HG02642 (cell line): ENCODE data around the gene LOXHD1.

Experiments
- ATAC-seq: cut with Tn5 transposase; IDR thresholded peaks from one replicate; pipeline ENCODE4 v1.9.1; 2021; ENCODE audit warnings: mild to moderate bottlenecking; ENCODE audit not compliant: unreplicated experiment, poor library complexity

LOXHD1 gene

DNA sequence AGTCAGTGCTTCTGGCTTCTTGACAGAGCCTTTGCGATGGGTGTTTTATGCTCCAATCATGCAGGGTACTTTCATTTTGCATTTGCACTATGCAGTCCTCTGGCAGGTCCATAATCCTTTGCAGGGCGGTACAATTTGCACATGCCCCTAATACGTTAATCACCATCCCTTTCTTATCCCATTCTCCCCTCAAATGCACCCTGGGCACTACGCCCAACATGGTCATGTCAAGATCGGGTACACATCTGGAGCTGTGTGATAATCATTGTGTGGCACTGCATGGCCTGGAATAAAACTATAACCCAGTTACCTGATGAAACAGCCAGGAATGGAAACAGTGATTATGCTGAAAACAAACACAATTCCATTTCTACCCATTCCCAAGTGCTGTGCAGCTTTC lies 27.7 kb downstream of the LOXHD1 start:
- ATAC-seq = no peak

DNA sequence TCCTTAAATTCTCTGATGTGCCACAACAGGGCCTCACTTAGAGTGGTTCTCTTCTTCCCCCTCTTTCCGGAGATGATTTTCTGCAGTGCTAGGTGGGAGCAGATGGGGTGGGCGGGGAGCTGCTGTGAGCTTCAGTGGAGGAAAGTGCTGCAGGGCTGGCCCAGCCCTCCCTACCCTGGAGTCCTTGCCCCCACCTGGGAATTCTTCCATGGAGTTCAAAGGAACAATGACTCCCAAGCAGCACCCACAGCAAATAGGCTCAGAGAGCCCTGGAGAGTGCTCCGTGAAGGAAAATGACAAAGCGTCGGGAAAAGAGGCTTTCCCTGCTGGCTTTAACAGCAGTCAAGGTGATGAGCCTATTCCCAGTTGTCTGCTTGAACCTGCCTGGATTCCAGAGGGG lies 28.8 kb downstream of the LOXHD1 start:
- no peak for ATAC-seq

DNA sequence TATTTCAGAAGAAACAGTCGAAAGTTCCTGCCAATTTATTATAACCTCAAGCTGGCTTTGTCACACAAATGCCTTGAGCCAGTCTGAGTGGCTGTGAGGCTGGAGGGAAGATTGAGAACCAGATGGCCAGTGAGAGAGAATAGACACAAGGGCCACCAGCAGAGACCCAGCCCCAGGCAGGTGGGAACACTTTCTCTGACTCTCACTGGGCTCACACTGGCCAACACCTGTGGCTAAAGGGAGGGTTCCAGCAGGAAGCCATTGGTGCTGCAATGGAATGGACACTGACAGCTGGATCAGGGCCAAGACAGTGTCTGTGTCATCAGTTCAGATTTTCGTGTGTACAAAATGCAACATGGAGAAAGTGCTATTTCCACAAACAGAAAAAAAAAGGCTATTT lies 29.9 kb downstream of the LOXHD1 start:
- no peak for ATAC-seq

DNA sequence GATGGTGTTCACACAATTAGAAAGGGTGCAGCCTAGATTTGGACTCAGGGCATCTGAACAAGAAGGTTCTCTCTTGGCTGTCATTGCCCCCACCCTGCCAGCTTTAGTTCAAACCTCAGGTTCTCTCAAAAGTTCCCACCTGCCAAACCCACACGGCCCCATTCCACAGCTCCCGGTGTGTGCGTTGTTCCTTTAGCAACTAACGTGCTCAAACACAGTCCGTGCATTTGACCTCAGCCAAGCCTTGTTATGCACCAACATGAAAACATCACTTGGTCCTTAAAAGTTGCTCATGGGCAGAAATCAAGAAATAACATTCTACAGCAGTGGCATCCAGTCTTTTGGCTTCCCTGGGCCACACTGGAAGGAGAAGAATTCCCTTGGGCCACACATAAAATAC lies 32.0 kb downstream of the LOXHD1 start:
- no peak for ATAC-seq

DNA sequence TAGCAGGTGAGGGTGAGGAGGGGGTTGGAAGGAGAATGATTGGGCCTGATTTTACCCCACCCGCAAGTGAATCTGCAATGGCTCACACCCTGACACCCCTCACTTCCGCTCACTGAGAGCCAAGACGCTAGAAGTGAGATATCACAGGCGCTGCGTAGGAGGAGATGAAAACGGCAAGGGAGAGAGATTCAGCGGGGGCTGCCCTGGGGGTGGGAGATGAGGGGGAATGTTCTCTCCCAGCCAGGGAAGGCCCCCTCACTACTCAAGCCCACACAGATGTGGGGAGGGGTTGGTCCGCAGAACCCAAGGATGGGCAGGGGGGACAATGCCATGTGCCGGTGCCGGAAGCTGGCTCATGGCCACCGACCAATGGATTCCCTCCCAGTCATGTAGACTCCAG lies 32.9 kb downstream of the LOXHD1 start:
- ATAC-seq = no peak

DNA sequence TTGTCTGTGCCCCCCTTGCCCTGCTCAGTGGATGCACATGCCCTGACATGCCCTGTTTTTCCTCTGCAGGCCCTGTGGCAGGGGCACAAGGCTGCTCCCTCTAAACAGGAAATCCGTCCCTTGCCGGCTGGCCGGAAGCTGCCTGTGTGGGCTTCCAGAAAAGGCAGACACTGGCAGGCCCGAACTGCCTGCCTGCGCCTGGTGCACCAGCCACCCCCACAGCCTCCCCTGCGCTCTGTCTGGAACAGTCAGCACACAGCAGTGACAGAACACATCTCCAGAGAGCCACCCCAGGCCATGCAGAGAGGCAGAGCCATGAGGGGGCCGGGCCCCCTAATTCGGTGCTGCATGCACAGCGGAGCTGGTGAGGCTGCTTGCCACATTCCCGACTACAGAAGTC lies 33.5 kb downstream of the LOXHD1 start:
- no peak for ATAC-seq

DNA sequence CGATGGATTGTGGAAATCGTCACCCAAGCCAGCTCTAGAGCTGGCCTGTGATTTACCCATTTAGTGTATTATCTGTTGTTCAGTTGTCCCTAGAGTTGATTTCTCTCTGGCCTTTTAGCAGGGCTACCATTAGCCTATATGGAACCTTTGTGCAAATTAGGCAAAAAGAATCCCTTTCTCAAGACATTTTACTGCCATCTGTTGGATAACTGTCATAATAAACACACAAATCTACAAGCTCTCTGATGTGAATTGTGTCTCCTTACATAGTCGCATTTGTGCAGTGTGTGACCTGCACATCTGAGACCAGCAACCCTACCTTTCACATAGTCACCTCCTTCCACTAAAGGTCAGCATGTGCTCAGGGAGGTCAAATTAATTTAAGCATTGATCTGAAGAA lies 34.0 kb downstream of the LOXHD1 start:
- ATAC-seq = no peak

DNA sequence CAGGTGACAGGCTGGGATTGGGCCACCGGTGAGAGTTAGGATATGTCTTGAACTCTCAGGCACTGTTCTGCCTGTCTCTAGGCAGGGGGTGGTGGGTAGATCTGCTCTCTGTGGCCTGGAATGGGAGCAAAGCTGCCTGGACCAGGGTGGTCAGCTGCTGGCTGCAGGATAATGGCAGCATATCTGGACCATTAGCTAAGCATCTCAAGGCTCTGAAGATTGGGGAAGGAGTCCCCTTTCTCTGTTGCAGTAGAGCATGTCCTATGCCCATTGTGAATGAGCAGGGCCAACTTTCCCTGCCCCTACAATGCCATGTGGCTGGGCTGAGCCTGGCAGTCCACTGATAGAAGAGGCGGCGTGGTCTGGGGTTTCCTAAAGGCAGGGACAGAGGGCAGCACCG lies 34.6 kb downstream of the LOXHD1 start:
- no peak for ATAC-seq

DNA sequence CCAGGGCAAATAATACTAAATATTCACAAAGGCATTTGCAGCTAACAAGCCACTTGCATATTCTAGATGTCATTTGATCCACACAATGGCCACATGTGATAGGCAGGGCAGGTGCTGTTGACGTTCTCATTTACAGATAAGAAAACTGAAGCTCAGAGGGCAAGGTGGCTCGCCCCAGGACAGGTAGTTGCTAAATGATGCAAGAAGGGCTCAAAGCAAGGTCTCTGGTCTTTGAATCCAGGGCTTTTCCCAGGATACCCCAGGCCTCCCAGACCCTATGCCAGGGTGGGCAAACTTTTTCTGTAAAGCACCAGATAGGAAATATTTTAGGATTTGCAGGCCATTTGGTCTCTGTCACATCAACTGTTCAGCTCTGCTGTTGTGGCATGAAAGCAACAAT lies 35.1 kb downstream of the LOXHD1 start:
- ATAC-seq = no peak

DNA sequence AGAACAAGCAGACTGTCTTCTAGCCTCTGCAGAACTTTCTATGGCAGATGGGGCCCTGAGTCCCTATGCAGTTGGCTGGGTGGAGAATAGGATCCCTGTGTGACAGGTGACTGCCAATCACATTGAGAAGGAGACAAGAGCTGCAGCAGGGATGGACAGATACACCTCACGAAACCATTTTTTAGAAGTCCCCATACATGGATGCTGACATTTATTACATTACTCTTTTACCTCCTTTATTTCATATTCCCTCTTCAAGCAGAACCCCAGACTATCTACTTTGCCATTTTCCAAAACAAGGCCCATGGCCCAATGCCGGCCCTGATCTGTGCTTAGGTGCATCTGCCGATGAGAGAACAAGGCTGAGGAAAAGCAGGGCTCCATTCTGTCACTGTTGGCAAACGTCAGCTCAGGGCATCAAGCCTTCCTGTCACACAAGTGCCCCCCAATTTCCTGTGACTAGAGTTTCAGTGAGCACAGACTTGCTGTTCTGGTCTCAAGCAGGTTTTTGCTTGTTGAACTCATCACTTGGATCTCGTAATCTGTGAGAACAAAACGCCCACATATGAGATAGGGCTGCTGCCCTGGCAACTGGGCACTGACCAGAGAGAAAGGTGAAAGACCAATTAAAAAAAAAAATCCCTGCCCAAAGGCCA lies 35.8 kb downstream of the LOXHD1 start:
- ATAC-seq = no peak

DNA sequence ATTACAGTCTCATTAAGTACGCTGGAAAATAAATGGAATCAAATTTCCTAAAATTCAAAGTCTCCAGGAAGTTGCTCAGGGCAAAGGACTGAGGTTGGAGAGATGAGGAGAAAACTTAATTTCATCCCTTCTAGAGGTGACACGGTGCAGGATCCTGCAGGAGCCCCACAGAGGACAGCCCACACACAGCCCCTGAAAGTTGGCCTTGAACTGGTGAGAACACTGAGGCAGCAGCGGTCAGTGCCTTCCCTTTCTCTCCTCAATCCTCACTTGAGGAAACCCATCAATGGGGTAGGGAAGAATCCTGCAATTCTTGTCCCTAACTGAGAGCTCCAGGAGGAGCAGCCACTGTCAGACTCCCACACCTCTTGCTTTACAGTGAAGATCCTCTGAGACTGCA lies 37.5 kb downstream of the LOXHD1 start:
- ATAC-seq = no peak

DNA sequence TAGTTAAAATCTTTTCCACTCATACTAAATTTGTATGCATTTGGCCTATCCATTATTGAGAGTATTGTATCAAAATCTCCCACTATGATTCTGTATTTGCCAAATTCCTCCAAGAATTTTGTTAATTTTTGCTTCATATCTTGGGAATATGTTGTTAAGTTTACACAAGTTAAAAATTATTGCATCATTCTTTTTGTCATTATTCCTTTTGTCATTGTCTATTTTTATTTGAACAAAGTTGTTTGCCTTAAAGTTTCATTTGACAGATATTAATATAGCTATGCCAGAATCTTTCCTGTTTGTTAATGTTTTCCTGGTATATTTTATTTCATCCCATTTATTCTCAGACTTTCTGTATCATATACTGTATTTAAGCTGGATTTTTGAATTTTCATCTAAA lies 41.3 kb downstream of the LOXHD1 start:
- no peak for ATAC-seq

DNA sequence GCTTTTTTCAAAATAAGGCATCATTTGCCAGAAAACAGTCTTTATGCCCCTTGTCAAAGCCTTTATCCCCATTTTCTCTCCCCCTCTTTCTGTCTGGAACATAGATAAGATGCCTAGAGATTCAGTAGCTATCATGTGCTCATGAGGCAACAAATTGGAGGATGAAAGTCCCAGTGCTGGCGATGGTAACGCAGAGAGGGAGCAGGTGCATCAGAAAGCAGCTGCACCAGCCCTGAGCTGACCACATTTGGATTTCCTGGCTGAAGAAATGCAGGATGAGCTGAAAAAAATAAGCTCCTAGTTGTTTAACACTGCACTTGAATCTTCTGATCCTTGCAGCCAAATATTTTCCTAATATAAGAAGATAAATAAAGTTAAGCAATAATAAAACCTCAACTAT lies 48.0 kb downstream of the LOXHD1 start:
- no peak for ATAC-seq

DNA sequence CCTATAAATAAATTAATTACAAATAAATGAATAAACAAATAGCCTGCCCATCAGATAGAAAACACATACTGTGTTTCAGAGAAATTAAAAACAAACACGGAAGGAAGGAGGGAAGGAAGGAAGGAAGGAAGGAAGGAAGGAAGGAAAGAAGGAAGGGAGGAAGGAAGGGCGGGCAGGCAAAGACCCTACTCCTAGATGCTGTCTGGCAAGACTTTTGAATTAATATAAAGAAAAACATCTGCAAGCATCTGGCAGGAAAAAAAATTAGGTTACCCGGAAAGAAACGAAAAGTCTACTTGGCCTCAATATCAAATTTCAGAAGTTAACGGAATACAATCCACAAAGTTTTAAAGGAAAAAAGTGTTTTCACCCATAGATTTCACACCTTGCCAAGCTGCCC lies 49.1 kb downstream of the LOXHD1 start:
- no peak for ATAC-seq

DNA sequence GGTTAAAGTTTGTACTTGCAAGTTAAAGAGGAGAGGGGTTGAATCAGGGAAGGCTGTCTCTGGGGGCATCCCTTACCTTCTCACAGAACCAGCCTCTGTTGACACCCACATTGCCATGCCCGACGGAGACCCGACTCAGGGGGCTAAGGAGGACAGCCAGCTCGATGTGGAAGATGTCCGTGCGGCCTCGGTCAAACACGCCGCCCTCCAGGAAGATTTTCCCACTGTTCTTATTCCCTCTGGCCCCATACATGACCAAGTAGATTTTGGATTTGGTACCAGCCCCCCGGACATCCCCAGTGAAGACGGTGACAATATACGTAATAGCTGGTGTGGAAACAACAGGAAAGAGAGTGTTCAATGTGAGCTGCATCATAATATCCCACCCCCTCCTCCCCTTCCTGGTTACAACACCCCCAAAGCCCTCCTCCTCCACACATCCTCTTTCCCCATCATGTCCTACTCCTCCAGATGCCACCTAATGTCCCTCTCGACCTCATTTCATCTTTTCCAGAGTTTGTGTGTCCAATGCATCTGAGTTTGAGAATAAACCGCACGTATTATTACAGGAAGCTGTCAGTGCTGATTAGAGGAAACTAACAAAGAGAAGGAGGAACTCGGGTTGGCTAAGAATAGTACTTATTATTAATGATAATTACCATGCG lies 55.7 kb downstream of the LOXHD1 start:
- ATAC-seq = no peak

DNA sequence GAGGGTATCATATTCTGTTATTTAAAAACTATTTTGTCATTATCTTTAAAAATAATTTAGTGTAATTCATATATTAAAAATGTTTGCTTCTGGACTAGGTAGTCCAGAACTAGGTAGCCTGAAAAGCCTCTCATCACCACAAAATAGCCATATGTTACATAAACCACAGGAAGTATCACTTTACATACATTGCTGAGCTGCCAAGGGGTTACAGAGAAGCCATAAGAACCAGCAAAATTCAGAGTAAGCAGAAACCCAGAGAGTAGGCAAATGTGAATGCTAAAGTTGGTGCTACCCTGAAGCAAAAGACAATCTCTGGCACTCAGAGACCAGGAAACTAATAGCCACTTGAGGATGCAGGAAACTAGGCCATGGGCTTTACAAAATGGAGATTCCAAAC lies 60.9 kb downstream of the LOXHD1 start:
- ATAC-seq = no peak

DNA sequence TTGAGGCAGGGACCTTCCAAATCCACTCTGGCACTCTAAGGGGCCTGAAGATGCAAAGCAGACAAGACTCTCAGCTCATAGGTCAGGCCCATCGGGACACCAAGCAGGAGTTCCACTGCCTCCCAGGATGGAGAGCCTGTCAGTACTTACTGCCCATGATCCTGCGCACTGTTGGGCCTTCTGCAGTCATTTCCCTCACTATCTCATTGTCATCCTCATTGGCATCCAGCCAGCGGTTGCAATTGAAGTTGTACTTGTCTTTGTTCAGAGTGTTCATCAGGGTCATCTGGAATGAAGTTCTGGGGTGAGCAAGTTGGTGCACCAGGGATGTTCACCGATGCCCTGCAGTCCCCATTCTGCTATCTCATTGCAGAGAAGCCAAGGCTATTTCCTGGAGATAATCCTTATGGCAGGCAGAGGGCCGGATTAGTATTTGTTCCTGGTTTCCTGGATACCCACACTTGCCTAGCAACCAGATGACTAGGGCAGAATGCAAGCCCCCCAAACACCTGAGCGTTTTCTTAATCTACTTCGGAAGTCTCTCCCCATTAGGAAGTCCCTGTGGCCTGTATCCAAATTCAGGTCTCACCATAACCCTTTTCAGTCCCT lies 65.1 kb downstream of the LOXHD1 start:
- ATAC-seq = no peak

DNA sequence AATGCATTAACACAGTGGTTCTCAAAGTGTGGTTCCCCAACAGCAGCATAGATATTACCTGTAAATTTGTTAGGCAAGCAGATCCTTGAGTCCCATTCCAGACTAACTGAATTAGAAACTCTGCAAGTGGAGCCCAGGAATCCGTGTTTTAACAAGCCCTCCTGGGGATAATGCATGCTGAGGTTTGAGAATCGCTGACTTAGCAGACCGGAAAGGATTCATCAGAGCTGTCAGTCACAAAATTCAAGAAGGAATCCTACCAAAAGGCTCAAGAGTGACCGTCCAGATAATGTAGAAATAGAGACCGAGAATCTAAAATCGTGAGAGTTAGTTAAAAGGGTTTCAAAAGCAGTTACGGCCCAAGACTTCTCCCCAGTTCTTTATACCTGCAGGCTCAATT lies 66.9 kb downstream of the LOXHD1 start:
- ATAC-seq = no peak

DNA sequence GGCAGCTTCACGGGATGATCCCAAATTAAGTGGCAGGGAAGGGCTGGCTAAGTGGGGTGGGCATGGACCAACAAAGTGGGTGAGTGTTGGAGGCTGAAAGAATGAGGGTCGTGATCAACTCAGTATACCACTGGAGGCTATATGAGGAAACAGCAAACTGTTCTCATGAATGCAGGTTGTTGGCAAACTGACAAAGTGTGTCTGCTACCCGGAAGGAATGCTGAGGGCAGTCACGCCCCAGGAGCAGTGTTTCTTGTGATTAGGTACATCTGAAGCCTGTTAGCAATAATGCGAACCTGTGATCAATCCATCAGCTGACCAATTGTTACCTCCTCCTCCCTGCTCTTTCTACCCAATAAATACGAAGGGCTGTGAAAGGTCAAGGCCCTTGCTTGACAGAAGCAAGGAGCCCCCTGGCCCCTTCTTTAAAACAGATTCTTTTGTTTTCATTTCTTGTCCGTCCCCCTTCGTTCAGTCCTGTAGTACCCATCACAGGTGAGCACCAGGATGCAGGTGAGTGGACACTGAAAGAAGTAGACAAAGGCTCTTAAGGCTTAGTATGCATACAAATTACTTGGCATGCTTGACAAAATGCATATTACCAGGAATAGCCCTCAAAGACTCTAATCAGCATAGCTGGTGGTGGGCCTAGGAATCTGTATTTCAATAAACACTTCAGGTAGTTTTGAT lies 67.9 kb downstream of the LOXHD1 start:
- ATAC-seq = no peak

DNA sequence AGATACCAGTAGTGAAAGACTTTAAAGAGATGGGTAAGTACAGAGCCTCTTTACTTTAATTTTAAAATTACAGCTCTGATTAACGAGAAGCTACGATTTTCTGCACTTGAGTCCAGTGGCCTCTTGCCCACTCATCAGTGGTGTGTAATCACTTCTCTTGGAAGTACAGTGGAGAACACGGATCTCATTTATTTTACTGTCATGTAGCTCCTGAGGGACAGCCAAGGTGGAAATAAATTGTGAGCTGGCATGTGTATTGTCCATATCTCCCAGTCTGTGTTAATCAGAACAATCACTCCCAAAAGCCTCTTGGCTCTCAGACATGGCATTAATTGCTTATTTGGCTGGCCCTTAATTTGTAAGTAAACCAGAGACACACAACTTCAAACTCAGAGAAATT lies 69.4 kb downstream of the LOXHD1 start:
- no peak for ATAC-seq

DNA sequence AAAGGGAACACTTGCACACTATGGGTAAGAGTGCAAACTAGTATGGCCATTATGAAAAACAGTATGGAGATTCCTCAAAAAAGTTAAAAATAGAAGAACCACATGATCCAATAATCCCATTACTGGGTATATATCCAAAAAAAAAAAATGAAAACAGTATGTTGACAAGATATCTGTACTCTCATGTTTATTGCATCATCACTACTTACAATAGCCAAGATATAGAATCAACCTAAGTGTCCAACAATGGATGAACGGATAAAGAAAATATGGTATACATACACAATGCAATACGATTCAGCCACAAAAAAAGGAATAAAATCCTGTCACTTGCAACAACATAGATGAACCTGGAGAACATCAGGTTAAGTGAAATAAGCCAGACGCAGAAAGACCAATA lies 73.3 kb downstream of the LOXHD1 start:
- ATAC-seq = no peak
